Cardiac fibroblast (primary cell): ENCODE data around the gene ZP3.
"Not testable (repeated sequence)": the region's sequence is repeated elsewhere in the genome, so short reads cannot be mapped to it uniquely, and the experiment has no call there.

Experiments
- DNase-seq, 2 donors: peaks; one replicate each; pipeline versions ENCODE4 v3.0.0 to v3.0.0-alpha.2; 2010; ENCODE audit warnings: low read depth in 2 of 2
- H3K4me3 ChIP-seq, 2 donors: replicated peaks in 1 of 2; 1 replicate in 1 of 2; 2 replicates in 1 of 2; pipeline ENCODE4 v1.5.1; 2011; ENCODE audit warnings: low read depth in 2 of 2, low read length in 2 of 2, mild to moderate bottlenecking in 2 of 2, moderate library complexity in 1 of 2
- CTCF ChIP-seq: IDR thresholded peaks from one replicate; pipeline ENCODE4 v1.5.1; 2011; ENCODE audit warnings: low read depth, mild to moderate bottlenecking, low read length, inconsistent platforms

Gene ZP3

GRCh38 chr7:76407718-76408117, 17.0 kb upstream of the ZP3 start:
- TF ChIP-seq CTCF: no peak
- DNase-seq: no peak
- H3K4me3 ChIP-seq: no peak overlapping the region

- DNase-seq: no peak
- TF ChIP-seq CTCF: no peak
- H3K4me3 ChIP-seq: no peak overlapping the region
Observed at GRCh38 chr7:76408121-76408560, 16.6 kb upstream of the ZP3 start.

GRCh38 chr7:76409537-76409936, 15.2 kb upstream of the ZP3 start, which contains the start of gene SSC4D:
Gene SSC4D (minus strand): TSS chr7:76409697. CDS start chr7:76404439, 5,258 bp downstream.
- no peak within 1 kb of the TSS for H3K4me3 ChIP-seq
- no peak for DNase-seq
- no peak for TF ChIP-seq CTCF

GRCh38 chr7:76411626-76412025, 13.1 kb upstream of the ZP3 start:
- no peak overlapping the region for H3K4me3 ChIP-seq
- TF ChIP-seq CTCF: no peak
- DNase-seq: peak in 1 of 2 donors; percentile 28

- DNase-seq: no peak
- no peak overlapping the region for H3K4me3 ChIP-seq
- TF ChIP-seq CTCF: no peak
Observed at GRCh38 chr7:76412249-76412648, 12.5 kb upstream of the ZP3 start.

GRCh38 chr7:76417654-76418310, 7.0 kb upstream of the ZP3 start:
- not testable (repeated sequence) for H3K4me3 ChIP-seq, DNase-seq

- not testable (repeated sequence) for H3K4me3 ChIP-seq
- DNase-seq: peak; percentile 90 to 99
Observed at GRCh38 chr7:76421097-76421496, 3.7 kb upstream of the ZP3 start.
